Activated CD4-positive, alpha-beta T cell treated with anti-CD3 and anti-CD28 coated beads, Interleukin-2, amount 50 U/mL, for 24 hours (primary cell): Measurements from ENCODE around the gene TNP1.

Experiments
- DNase-seq, 2 donors: peaks; one replicate each; pipeline ENCODE4 v3.0.0-alpha.2; 2020; ENCODE audit warnings: low read depth in 1 of 2, low spot score in 1 of 2

Gene TNP1, protein sequence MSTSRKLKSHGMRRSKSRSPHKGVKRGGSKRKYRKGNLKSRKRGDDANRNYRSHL

DNA sequence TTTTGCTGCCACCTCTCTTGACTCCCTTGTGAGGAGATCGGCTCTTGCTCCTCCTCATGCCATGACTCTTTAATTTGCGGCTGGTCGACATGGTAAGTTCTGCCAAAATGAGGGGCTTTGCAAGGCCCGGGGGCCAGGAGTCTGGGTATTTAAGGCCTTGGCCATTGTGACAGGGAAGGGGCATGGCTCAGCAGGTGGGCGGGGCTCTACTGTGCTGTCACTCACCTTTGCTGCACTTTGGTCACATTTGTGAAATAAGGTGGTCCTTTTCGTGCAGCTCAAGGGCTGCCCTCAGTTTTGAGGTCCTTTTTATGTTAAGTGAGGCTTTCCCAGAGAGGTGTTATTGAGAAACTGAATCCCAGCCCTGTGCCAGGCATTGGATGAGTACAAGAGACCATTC lies at the start of gene TNP1:
TNP1 (minus strand) TSS at position 121 of the 400 bp plus-strand sequence; CDS start at position 91, 30 bp downstream.
- no peak for DNase-seq

GRCh38 chr2:216908300-216908699 lies 48.4 kb upstream of the TNP1 start:
- no peak for DNase-seq

- no peak for DNase-seq
These were observed 45.9 kb upstream of the TNP1 start for GRCh38 chr2:216905649-216906329.

DNA sequence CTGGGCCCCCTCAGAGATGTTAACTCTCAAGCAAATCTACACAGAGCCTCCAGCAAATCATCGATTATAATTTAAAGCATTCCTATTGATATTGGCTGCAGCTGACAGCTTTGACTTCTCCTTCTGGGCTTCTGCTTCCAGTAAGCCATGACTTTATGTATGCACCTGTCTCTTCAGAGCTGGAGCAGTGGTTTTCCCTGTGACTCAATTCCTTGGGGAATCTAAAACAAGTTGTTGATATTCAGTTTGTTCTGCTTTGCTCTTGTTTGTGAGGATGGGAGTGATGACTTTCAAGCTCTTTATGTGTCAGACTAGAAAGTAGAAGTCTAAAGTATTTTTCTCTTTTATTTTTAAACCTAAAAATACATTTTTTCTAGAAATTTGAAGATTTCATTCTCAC lies 45.1 kb upstream of the TNP1 start:
- no peak for DNase-seq

GRCh38 chr2:216904554-216904953 lies 44.7 kb upstream of the TNP1 start:
- DNase-seq, result no peak

- no peak for DNase-seq
These were observed 43.6 kb upstream of the TNP1 start for GRCh38 chr2:216903470-216903869.

GRCh38 chr2:216901273-216901672 lies 41.4 kb upstream of the TNP1 start:
- DNase-seq, result no peak

DNA sequence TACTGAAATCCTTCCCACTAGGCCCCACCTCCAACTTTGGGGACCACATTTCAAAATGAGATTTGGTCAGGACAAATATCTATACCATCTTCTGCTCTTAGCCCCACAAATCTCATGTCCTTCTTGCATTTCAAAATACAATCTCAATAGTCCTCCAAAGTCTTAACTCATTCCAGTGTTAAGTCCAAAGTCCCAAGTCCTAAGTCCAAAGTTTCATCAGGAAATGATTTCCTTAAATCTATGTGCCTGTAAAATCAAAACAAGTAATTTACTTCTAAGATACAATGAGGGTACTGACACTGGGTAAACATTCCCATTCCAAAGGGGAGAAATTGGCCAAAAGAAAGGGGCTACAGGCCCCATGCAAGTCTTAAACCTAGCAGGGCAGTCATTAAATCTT lies 40.5 kb upstream of the TNP1 start:
- no peak for DNase-seq

GRCh38 chr2:216897561-216898203 lies 37.8 kb upstream of the TNP1 start:
- DNase-seq, result no peak

DNA sequence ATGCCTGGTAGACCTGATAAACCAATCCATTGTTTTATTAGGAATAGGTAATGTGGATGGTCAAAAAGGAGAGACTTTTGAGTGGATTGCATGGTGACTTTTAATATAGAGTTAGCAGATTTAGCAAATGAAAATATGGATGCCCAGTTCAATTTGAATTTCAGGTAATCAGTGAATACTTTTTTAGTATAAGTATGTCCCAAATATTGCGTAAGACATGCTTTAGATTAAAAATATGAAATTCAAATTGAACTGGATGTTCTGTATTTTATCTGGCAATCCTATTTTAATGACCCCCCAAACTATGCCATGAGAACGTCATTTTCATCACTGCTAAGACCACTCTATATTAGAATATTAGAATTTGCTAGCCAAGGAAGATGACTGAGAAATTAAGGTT lies 30.3 kb upstream of the TNP1 start:
- no peak for DNase-seq

DNA sequence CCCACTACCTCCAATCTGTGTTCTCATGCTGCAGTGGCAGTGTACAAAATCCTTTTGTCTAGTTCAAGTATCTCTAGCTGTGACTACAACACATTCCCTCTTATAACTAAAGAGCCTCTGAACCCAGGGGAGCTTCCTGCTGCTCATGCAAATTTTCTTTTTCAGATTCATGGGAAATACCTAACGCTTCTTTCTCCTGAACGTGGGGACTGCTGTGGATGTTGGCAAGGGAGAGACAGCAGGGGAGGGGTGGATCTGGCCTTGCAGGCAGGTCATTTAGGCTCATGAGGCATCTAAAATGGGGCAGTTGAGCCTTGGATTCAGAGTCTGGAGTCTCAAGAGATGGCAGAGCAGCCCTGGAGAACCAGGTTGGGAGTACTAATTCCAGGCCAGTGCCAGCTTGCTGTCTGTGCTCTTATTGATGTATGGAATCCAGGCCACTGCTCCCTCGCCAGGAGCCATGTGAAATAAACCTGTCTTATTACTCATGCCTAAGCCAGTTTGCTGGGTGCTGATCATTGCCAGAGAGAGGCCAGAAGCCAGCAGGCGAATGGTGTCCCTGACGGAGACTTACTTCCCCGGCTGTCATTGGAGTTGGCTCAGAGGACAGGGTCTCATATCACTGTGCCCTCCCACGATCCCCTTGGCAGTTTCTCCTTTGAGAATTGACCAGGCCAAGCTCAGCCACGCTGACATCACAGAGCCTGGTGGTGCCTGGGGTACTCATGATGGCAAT lies 29.2 kb upstream of the TNP1 start:
- DNase-seq, result no peak

DNA sequence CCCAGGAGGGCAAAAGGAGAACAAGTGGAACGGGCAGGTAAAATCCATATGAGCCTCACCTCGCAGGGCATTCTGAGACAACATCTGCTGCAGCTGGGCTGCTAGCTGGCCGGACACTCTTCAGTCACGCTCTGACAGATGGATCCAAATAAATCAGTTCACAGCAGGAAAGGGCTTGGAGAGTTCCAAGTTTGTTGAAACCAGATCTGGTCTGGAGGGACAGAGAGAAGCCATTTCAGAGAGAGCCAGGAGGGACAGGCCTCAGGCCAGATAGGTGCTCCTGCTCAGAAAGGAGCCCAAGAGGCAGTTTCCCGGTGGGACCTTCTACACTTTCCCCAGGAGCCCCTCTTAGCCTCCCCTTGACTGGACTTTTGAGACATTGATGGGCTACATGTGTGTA lies 28.2 kb upstream of the TNP1 start:
- DNase-seq, result no peak

DNA sequence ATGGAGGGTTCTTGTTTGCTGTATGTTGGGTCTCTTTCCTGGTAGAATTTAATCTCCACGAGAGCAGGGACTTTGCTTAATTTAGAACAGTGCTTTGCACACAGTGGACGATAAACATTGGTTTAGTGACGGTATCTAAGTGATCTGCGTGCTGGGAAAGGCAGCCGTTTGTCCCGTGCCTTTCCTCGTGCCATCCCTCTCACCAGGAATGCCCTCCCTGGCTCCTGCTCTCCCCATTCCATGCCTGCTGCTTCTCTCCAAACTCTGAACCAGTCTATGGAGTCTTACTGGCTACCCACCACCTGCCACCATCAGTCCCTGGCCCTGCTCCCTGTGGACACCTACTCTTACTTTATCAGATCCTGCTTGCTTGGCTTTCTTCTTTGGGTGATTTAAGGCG lies 27.3 kb upstream of the TNP1 start:
- no peak for DNase-seq

- DNase-seq, result no peak
These were observed 25.3 kb upstream of the TNP1 start for GRCh38 chr2:216885117-216885553.

DNA sequence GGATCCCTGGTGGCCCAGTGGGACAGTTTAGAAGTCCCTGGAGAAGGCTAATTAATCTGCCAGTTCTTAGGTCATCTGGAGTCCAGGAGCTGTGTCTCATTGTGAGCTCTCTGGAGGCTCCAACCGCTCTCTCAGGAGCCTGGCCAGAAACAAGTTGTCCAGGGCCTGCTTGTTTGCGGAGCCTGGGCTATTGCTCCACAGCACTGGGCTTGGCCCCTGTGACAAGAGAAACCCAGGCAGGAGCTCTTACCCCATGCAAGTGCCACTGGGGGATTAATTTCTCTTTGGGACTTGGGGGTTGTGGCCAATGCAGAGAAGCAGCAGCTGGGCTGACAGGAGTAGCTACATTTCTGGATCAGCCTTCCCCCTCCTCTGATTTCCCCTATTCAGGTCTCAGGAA lies 24.5 kb upstream of the TNP1 start:
- DNase-seq, result no peak

- no peak for DNase-seq
These were observed 23.0 kb upstream of the TNP1 start for GRCh38 chr2:216882876-216883275.

DNA sequence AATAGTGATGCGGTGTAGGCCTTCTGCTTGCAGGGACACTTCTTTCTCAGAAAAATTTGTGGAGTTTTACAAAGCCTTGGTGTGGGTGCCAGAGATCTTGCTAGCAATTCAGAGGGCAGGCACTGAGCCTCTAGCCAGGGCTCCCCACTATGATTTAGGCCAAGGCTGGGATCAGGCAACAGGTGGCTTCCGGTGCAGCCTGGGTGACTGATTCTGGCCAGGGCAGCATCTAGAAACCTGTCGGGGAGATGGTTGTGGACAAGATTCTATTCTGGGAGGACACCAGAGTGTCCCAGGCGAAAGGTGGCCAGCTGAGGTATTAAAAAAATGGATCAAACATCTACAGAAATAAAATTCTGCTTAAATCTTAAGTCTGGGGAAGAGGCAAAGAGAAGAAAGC lies 21.5 kb upstream of the TNP1 start:
- no peak for DNase-seq

- no peak for DNase-seq
These were observed 20.8 kb upstream of the TNP1 start for GRCh38 chr2:216880509-216881184.

DNA sequence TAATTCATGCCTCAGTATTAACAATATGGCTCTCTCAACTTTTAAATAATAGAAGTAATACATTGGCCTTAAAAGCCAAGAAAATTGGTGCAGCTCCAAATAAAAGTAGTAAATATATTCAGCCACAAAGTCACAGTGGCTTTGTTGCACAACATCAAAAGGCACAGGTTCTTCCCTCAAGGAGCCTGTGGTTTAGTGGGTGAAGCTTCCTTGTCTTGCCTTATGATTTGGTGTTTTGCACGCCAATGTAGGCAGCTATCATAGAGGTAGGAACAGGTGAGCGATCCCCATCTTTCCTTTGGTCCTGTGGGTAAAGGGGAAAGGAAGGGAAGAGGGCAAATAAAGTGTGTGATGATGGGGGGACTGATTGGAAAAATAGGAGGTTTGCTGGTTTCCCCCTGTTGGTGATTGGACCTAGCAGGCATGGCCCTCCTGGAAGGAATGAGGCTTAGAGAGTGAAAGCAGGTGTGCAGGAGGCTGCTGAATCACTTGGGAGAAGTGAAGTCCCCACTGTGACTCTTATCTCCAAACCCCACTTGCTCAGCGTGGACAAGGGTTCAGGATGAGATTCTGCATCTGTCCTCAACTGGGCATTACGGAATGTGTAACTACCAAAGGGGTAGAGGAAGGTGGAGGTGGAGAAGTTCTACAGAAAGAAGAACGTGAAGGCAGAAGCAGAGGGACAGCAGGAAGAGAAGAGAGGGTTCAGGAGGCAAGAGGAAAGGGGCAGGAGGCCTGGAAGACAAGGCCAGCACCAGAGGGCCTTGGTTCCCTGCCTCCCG lies 20.1 kb upstream of the TNP1 start:
- no peak for DNase-seq

GRCh38 chr2:216878072-216878471 lies 18.2 kb upstream of the TNP1 start:
- no peak for DNase-seq

DNA sequence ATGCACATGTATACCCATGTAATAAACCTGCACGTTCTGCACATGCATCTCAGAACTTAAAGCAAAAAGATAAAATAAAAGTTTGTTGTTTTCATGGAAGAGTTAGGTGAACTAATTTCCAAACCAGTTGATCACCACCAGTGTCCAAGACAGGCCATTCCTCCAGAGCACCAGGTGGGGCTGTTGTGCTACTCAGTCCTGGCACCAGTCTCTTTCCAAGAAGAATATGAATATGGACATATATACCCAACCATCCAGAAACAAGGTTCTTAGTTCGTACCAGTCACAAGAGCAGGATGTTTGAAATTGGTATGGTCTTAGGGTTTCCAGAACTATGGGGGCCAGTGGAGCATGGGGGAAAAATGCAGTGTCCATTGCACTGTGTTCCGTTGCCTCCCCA lies 17.2 kb upstream of the TNP1 start:
- no peak for DNase-seq
